ENCODE data around the gene ANKRD31. TPM values are rescaled to one million over a fixed set of nuclear protein-coding genes. Genes with fewer than 3 reads are reported as not detected.

Gene ANKRD31
- total RNA-seq, 1 experiment from 2014 or later = 0.30 TPM

DNA sequence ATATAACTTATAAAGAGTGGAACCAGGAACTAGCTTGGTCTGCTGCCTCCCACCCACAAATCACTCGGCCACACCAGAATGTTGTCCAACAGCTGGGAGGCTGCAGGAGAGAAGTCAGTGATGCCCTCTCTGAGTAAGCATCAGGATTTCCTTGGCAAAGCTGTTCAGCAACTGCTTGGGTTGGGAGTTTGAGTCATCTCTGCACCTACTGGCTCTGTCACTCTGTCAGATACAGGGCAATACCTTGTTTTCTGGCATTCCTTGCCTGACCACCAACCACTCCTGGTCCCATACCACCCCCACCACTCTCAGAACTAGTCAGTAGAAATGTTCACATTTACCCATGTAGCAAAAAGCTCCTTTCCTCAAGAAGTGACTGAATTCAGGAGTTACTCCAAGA is 147.5 kb downstream of the ANKRD31 start:
- H2AFZ ChIP-seq (ENCODE audit: low read depth, low read length, poor library complexity, severe bottlenecking) = no peak overlapping the region
- no peaks in the 10 kb centered on the region for H3K27me3 ChIP-seq (ENCODE audit: insufficient read depth, low read length)
- ChIA-PET CTCF (no interaction called here), POLR2A (no interaction called here), RAD21 (ENCODE audit: low non-redundant PET in 1 of 2, low total read pairs in 2 of 2, uncharacterized antibody in 2 of 2, unreplicated experiment in 2 of 2) (no interaction called here)
- H3K27ac ChIP-seq (ENCODE audit: low read depth, low read length) = no peak overlapping the region
- TF ChIP-seq RAD21 (IDR thresholded peaks at IDR 0.05; ENCODE audit: low read depth) (no peak), CBX3 (IDR thresholded peaks at IDR 0.05; ENCODE audit: low read depth) (no peak), MAX (IDR thresholded peaks at IDR 0.05) (no peak), EZH2phosphoT487 (IDR thresholded peaks at IDR 0.05; ENCODE audit: borderline replicate concordance) (no peak), ZBTB33 (IDR thresholded peaks at IDR 0.05; ENCODE audit: extremely low read depth, insufficient replicate concordance, low read length) (no peak), EGR1 (IDR thresholded peaks at IDR 0.05; ENCODE audit: low read depth) (no peak), SP1 (IDR thresholded peaks at IDR 0.05; ENCODE audit: low read depth) (no peak), FOSL1 (IDR thresholded peaks at IDR 0.05; ENCODE audit: low read depth) (no peak)
- no peaks in the 10 kb centered on the region for H3K9me2 ChIP-seq (ENCODE audit: insufficient read depth)
- no peaks in the 10 kb centered on the region for H3K9me3 ChIP-seq (ENCODE audit: control insufficient read depth in 1 of 2, insufficient read depth in 1 of 2, low read depth in 1 of 2, low read length in 2 of 2)
- no peaks in the 10 kb centered on the region for H3K4me1 ChIP-seq (ENCODE audit: control insufficient read depth in 1 of 2, insufficient read depth in 2 of 2, low read length in 2 of 2)
- no peaks in the 10 kb centered on the region for H3K36me3 ChIP-seq (ENCODE audit: control insufficient read depth in 1 of 2, insufficient read depth in 2 of 2, low read length in 2 of 2)
- intact Hi-C loops (cut with micrococcal nuclease) = no loop called here
- no peak for ATAC-seq
- no peak overlapping the region for H3K9ac ChIP-seq (ENCODE audit: low read length)
- H3K4me2 ChIP-seq (ENCODE audit: low read length) = no peak overlapping the region
- H3K79me2 ChIP-seq (ENCODE audit: insufficient read depth, low read length) = no peaks in the 10 kb centered on the region
- no peaks in the 10 kb centered on the region for H4K20me1 ChIP-seq (ENCODE audit: insufficient read depth)
- no peak for DNase-seq (ENCODE audit: low read depth, low spot score)
- no TSS peak for BruUV-seq (replicated peaks)
- H3K4me3 ChIP-seq (replicated peaks in 1 of 2; ENCODE audit: low read depth in 1 of 2, low read length in 2 of 2) = no peak overlapping the region

- intact Hi-C loops (cut with micrococcal nuclease) = no loop called here
- H3K9me3 ChIP-seq (ENCODE audit: control insufficient read depth in 1 of 2, insufficient read depth in 1 of 2, low read depth in 1 of 2, low read length in 2 of 2) = no peaks in the 10 kb centered on the region
- no peak overlapping the region for H3K9ac ChIP-seq (ENCODE audit: low read length)
- H3K27ac ChIP-seq (ENCODE audit: low read depth, low read length) = no peak overlapping the region
- TF ChIP-seq YY1 (IDR thresholded peaks at IDR 0.05; ENCODE audit: extremely low read depth, insufficient replicate concordance, low read depth, low read length) (no peak), RAD21 (IDR thresholded peaks at IDR 0.05; ENCODE audit: low read depth) (no peak), SIN3A (IDR thresholded peaks at IDR 0.05; ENCODE audit: low read depth) (no peak), ZNF274 (IDR thresholded peaks at IDR 0.05; ENCODE audit: low read depth, low read length) (no peak)
- no peaks in the 10 kb centered on the region for H3K9me2 ChIP-seq (ENCODE audit: insufficient read depth)
- H3K4me2 ChIP-seq (ENCODE audit: low read length) = no peak overlapping the region
- no peak overlapping the region for H2AFZ ChIP-seq (ENCODE audit: low read depth, low read length, poor library complexity, severe bottlenecking)
- H3K4me1 ChIP-seq (ENCODE audit: control insufficient read depth in 1 of 2, insufficient read depth in 2 of 2, low read length in 2 of 2) = no peaks in the 10 kb centered on the region
- no TSS peak for BruUV-seq (replicated peaks)
- no peaks in the 10 kb centered on the region for H3K36me3 ChIP-seq (ENCODE audit: control insufficient read depth in 1 of 2, insufficient read depth in 2 of 2, low read length in 2 of 2)
- ChIA-PET CTCF (no interaction called here), POLR2A (no interaction called here), RAD21 (ENCODE audit: low non-redundant PET in 1 of 2, low total read pairs in 2 of 2, uncharacterized antibody in 2 of 2, unreplicated experiment in 2 of 2) (no interaction called here)
- H3K27me3 ChIP-seq (ENCODE audit: insufficient read depth, low read length) = no peaks in the 10 kb centered on the region
- no peaks in the 10 kb centered on the region for H4K20me1 ChIP-seq (ENCODE audit: insufficient read depth)
- DNase-seq (ENCODE audit: low read depth, low spot score) (no peak), ATAC-seq (no peak)
- H3K4me3 ChIP-seq (replicated peaks in 1 of 2; ENCODE audit: low read depth in 1 of 2, low read length in 2 of 2) = no peak overlapping the region
- no peaks in the 10 kb centered on the region for H3K79me2 ChIP-seq (ENCODE audit: insufficient read depth, low read length)
These were observed 148.0 kb downstream of the ANKRD31 start for GRCh38 chr5:75088648-75089047.

Measured in HCT116 (cell line).